Mammary epithelial cell (primary cell): ENCODE results near the gene CLTCL1.
"Not testable (repeated sequence)": the region's sequence is repeated elsewhere in the genome, so short reads cannot be mapped to it uniquely, and the experiment has no call there.

Experiments used
- EZH2 ChIP-seq: IDR thresholded peaks from 2 replicates; pipeline ENCODE4 v1.6.1; 2012; ENCODE audit warnings: low read length, inconsistent platforms, borderline replicate concordance
- TF ChIP-seq, protein P1 (sequence below), 2 donors: IDR thresholded peaks in 1 of 2; conservative IDR thresholded peaks in 1 of 2; 2 replicates each; pipeline ENCODE4 v1.5.1; 2011 to 2012; ENCODE audit warnings: inconsistent platforms in 2 of 2, low read length in 2 of 2, mild to moderate bottlenecking in 2 of 2, control low read depth in 1 of 2, low read depth in 1 of 2; ENCODE audit not compliant: insufficient read depth in 1 of 2; ENCODE audit errors: extremely low read depth in 1 of 2

DNA sequence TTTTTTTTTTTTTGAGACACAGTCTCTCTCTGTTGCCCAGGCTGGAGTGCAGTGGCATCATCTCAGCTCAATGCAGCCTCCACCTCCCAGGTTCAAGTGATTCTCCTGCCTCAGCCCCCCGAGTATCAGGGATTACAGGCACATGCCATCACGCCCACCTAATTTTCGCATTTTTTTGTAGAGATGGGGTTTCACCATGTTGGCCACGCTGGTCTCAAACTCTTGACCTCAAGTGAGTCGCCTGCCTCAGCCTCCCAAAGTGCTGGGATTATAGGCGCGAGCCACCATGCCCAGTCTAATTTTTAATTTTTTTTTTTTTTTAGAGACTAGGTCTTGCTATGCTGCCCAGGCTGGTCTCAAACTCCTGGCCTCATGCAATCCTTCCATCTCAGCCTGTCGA lies 35.2 kb downstream of the CLTCL1 start:
- TF ChIP-seq, protein P1, sequence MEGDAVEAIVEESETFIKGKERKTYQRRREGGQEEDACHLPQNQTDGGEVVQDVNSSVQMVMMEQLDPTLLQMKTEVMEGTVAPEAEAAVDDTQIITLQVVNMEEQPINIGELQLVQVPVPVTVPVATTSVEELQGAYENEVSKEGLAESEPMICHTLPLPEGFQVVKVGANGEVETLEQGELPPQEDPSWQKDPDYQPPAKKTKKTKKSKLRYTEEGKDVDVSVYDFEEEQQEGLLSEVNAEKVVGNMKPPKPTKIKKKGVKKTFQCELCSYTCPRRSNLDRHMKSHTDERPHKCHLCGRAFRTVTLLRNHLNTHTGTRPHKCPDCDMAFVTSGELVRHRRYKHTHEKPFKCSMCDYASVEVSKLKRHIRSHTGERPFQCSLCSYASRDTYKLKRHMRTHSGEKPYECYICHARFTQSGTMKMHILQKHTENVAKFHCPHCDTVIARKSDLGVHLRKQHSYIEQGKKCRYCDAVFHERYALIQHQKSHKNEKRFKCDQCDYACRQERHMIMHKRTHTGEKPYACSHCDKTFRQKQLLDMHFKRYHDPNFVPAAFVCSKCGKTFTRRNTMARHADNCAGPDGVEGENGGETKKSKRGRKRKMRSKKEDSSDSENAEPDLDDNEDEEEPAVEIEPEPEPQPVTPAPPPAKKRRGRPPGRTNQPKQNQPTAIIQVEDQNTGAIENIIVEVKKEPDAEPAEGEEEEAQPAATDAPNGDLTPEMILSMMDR (conservative IDR thresholded peaks at IDR 0.05 in 1 of 2, IDR thresholded peaks at IDR 0.05 in 1 of 2; ENCODE audit: extremely low read depth in 1 of 2, insufficient read depth in 1 of 2, low read depth in 1 of 2, low read length in 2 of 2) = not testable (repeated sequence)
- TF ChIP-seq EZH2 = not testable (repeated sequence)
